Parathyroid adenoma (tissue), 2 donors: ENCODE results near the gene AKNA.

ENCODE experiments used
- H2AFZ ChIP-seq: fragments of 300-600 bp; sonication (generic); one replicate; pipeline ENCODE4 v1.7.0; 2017; ENCODE audit warnings: antibody characterized with exemption, mild to moderate bottlenecking
- H3K27ac ChIP-seq: fragments of 300-600 bp; sonication (generic); one replicate; pipeline ENCODE4 v1.7.0; 2017
- H3K27me3 ChIP-seq: fragments of 300-600 bp; sonication (generic); one replicate; pipeline ENCODE4 v1.7.0; 2017; ENCODE audit warnings: low read length; ENCODE audit not compliant: control insufficient read depth, insufficient read depth
- H3K36me3 ChIP-seq: fragments of 300-600 bp; sonication (generic); one replicate; pipeline ENCODE4 v1.7.0; 2017; ENCODE audit warnings: low read length; ENCODE audit not compliant: control insufficient read depth, insufficient read depth
- H3K4me1 ChIP-seq: fragments of 300-600 bp; sonication (generic); one replicate; pipeline ENCODE4 v1.7.0; 2017; ENCODE audit warnings: control low read depth
- H3K4me2 ChIP-seq: fragments of 300-600 bp; sonication (generic); one replicate; pipeline ENCODE4 v1.7.0; 2017; ENCODE audit warnings: low read length
- H3K4me3 ChIP-seq: fragments of 300-600 bp; sonication (generic); one replicate; pipeline ENCODE4 v1.7.0; 2017; ENCODE audit warnings: low read depth, low read length
- H3K79me2 ChIP-seq: fragments of 300-600 bp; sonication (generic); one replicate; pipeline ENCODE4 v1.7.0; 2017; ENCODE audit warnings: control low read depth
- H3K9ac ChIP-seq: fragments of 300-600 bp; sonication (generic); one replicate; pipeline ENCODE4 v1.7.0; 2017; ENCODE audit warnings: mild to moderate bottlenecking
- H3K9me3 ChIP-seq: fragments of 300-600 bp; sonication (generic); one replicate; pipeline ENCODE4 v1.7.0; 2017; ENCODE audit warnings: low read length; ENCODE audit not compliant: control insufficient read depth
- TF ChIP-seq, protein P1 (sequence below): fragments of 300-600 bp; sonication (generic); IDR thresholded peaks from one replicate; pipeline ENCODE4 v1.7.0; 2017; ENCODE audit warnings: antibody characterized with exemption, mild to moderate bottlenecking
- donor health status: primary hyperparathyroidism.

AKNA gene

DNA sequence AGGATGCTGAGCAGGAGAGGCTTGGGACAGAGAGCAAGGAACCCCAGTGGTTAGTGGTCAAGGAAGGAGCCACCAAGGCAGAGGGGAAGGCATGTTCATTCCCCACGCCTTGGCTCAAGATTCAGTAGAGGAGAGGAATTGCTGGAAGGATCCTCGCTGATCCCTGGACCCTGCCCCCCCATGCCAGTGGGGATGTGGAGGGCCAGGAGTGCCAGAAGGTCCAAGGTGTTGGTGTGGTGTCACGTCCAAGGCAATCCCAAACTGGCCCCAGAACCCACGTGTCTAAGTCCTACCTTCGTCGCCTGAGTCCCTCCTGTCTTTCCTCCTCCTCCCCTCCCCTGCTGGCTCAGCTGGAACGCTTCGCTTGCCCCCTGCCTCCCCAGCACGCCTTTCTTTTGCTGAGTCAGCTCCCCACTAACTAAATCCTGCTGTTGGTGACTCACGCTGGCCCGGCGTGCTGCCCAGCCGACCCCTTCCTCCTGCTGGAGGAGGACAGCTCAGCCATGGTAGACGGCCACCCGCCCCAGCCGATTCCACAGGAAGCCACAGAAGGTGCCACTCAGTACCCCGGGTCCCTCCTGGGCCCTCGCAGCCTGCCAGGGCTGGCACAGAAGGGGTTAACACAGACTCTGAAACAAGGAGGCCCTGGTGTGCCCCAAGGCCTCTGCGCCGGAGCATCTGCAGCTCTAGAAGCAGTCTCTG is 102.5 kb downstream of the AKNA start:
- H3K27ac ChIP-seq, result no peak overlapping the region
- no peak overlapping the region for H3K4me3 ChIP-seq
- H3K4me2 ChIP-seq, result no peak overlapping the region

DNA sequence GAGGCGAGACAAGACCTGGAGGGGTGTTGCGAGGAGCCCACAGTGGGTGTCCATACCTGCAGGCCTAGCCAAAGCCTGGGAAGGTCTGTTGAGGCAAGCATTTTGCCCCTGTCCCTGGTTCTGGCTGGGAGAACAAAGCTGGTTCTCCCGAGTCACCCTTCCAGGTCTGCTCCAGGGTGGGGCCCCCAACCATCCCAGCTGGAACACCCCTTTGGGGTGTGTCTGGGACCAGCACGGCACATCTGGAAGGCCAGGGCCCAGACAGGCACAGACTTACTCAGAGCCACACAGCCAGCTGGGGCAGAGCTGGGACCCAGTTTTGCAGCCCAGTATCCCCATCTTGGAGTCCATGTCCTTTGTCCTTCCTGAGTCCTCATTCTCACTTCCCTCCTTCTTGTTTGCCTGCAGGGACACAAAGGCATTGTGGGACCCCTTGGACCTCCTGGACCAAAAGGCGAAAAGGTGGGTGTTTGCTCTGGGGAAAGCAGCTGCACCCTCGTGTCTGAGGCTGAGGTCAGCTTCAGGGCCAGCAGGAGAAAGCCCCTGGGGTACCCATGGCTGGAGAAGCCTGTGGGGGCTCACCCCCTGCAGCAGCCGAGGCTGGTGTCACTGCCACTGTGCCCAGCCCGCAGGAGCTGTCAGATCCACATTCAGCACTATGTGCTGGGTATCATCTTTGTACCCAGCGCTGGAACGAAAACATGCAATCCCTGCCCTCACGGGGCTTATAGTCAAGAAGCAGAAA is 103.3 kb downstream of the AKNA start:
- H3K4me3 ChIP-seq, result no peak overlapping the region
- no peak overlapping the region for H2AFZ ChIP-seq
- no peak overlapping the region for H3K4me2 ChIP-seq
- TF ChIP-seq, protein P1, sequence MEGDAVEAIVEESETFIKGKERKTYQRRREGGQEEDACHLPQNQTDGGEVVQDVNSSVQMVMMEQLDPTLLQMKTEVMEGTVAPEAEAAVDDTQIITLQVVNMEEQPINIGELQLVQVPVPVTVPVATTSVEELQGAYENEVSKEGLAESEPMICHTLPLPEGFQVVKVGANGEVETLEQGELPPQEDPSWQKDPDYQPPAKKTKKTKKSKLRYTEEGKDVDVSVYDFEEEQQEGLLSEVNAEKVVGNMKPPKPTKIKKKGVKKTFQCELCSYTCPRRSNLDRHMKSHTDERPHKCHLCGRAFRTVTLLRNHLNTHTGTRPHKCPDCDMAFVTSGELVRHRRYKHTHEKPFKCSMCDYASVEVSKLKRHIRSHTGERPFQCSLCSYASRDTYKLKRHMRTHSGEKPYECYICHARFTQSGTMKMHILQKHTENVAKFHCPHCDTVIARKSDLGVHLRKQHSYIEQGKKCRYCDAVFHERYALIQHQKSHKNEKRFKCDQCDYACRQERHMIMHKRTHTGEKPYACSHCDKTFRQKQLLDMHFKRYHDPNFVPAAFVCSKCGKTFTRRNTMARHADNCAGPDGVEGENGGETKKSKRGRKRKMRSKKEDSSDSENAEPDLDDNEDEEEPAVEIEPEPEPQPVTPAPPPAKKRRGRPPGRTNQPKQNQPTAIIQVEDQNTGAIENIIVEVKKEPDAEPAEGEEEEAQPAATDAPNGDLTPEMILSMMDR, result no peak
- no peaks in the 10 kb centered on the region for H3K79me2 ChIP-seq
- H3K4me1 ChIP-seq, result no peaks in the 10 kb centered on the region
- H3K9ac ChIP-seq, result no peak overlapping the region
- no peak overlapping the region for H3K27ac ChIP-seq
- no peaks in the 10 kb centered on the region for H3K36me3 ChIP-seq
- H3K27me3 ChIP-seq, result no peaks in the 10 kb centered on the region
- H3K9me3 ChIP-seq, result no peaks in the 10 kb centered on the region

More for the DNA sequence above, 102.5 kb downstream of the AKNA start:
- Histone ChIP-seq H3K79me2 (no peaks in the 10 kb centered on the region), H3K27me3 (no peaks in the 10 kb centered on the region), H3K9ac (no peak overlapping the region), H2AFZ (no peak overlapping the region), H3K9me3 (no peaks in the 10 kb centered on the region), H3K36me3 (no peaks in the 10 kb centered on the region), H3K4me1 (no peaks in the 10 kb centered on the region)
- TF ChIP-seq, protein P1, result no peak
